Muscle of leg (tissue), 11 donors: ENCODE data around the gene ASTN2. TPM values are rescaled to one million over a fixed set of nuclear protein-coding genes. Genes with fewer than 3 reads are reported as not detected.

Experiments used
- DNase-seq: peaks from one replicate; pipeline ENCODE4 v3.0.0; 2013
- H3K27ac ChIP-seq: one replicate; pipeline ENCODE4 v1.5.1; 2013; ENCODE audit warnings: mild to moderate bottlenecking, low read length, control low read depth
- H3K27me3 ChIP-seq: one replicate; pipeline ENCODE4 v1.6.1; 2013; ENCODE audit warnings: low read length; ENCODE audit not compliant: control insufficient read depth, insufficient read depth
- H3K36me3 ChIP-seq: one replicate; pipeline ENCODE4 v1.6.1; 2013; ENCODE audit warnings: low read length; ENCODE audit not compliant: control insufficient read depth, insufficient read depth
- H3K4me1 ChIP-seq: one replicate; pipeline ENCODE4 v1.6.1; 2013; ENCODE audit warnings: low read length; ENCODE audit not compliant: control insufficient read depth, insufficient read depth
- H3K4me3 ChIP-seq: one replicate; pipeline ENCODE4 v1.5.1; 2013; ENCODE audit warnings: low read length, control low read depth
- H3K9me3 ChIP-seq: replicated peaks from 2 replicates; pipeline ENCODE4 v1.6.1; 2013; ENCODE audit warnings: low read depth, low read length; ENCODE audit not compliant: control insufficient read depth
- WGBS: methylation state at CpG from one replicate; pipeline ENCODE4 v1.1.5; 2013; ENCODE audit warnings: missing lambda C conversion rate; ENCODE audit not compliant: insufficient coverage; 5-methylcytosine and 5-hydroxymethylcytosine counted together
- polyA plus RNA-seq, 8 donors: library from polyadenylated mRNA; unstranded; fragments of 120-200 nt; gene quantifications; one replicate each; pipeline versions ENCODE4 v1.2.1 to v1.2.3, GENCODE V29; 2013; ENCODE audit warnings: inconsistent platforms in 1 of 8, low replicate concordance in 1 of 8; ENCODE audit not compliant: insufficient read length in 8 of 8, insufficient read depth in 1 of 8
- total RNA-seq: library from RNA; stranded (reverse); fragments of 120-200 nt; gene quantifications from one replicate; pipeline ENCODE4 v1.2.4, GENCODE V29; 2013

The ASTN2 gene
- total and polyA plus RNA-seq, 9 donors = 2.7 to 10.9 (median 4.4) TPM

- Histone ChIP-seq H3K4me3 (no peak overlapping the region), H3K9me3 (no peaks in the 10 kb centered on the region), H3K27me3 (no peaks in the 10 kb centered on the region), H3K27ac (no peak overlapping the region), H3K4me1 (no peaks in the 10 kb centered on the region), H3K36me3 (no peaks in the 10 kb centered on the region)
- no CpG with 5 or more reads among the region's 5 CpGs for WGBS
- DNase-seq = no peak
Measured at GRCh38 chr9:116383133-116383532, 1031.7 kb downstream of the ASTN2 start.

GRCh38 chr9:116382053-116382452 is 1032.8 kb downstream of the ASTN2 start:
- Histone ChIP-seq H3K4me3 (no peak overlapping the region), H3K9me3 (no peaks in the 10 kb centered on the region), H3K36me3 (no peaks in the 10 kb centered on the region), H3K27ac (no peak overlapping the region), H3K27me3 (no peaks in the 10 kb centered on the region), H3K4me1 (no peaks in the 10 kb centered on the region)
- no peak for DNase-seq
- 73% methylated on average over 4 of the region's 4 CpGs for WGBS

- H3K27me3 ChIP-seq = no peaks in the 10 kb centered on the region
- H3K4me3 ChIP-seq = no peak overlapping the region
- no peaks in the 10 kb centered on the region for H3K9me3 ChIP-seq
- DNase-seq = no peak
- no peak overlapping the region for H3K27ac ChIP-seq
- no CpG with 5 or more reads among the region's 2 CpGs for WGBS
- H3K4me1 ChIP-seq = no peaks in the 10 kb centered on the region
- H3K36me3 ChIP-seq = no peaks in the 10 kb centered on the region
Measured at GRCh38 chr9:116381350-116381749, 1033.5 kb downstream of the ASTN2 start.

GRCh38 chr9:116380496-116380995 is 1034.3 kb downstream of the ASTN2 start:
- no peaks in the 10 kb centered on the region for H3K27me3 ChIP-seq
- H3K4me1 ChIP-seq = no peaks in the 10 kb centered on the region
- H3K4me3 ChIP-seq = no peak overlapping the region
- DNase-seq = no peak
- H3K27ac ChIP-seq = no peak overlapping the region
- no peaks in the 10 kb centered on the region for H3K36me3 ChIP-seq
- H3K9me3 ChIP-seq = no peaks in the 10 kb centered on the region

GRCh38 chr9:116379821-116380220 is 1035.0 kb downstream of the ASTN2 start:
- Histone ChIP-seq H3K27me3 (no peaks in the 10 kb centered on the region), H3K4me1 (no peaks in the 10 kb centered on the region), H3K9me3 (no peaks in the 10 kb centered on the region), H3K27ac (no peak overlapping the region), H3K4me3 (no peak overlapping the region), H3K36me3 (no peaks in the 10 kb centered on the region)
- no CpG with 5 or more reads among the region's 2 CpGs for WGBS
- no peak for DNase-seq

GRCh38 chr9:116378873-116379272 is 1036.0 kb downstream of the ASTN2 start:
- no peak overlapping the region for H3K27ac ChIP-seq
- no peaks in the 10 kb centered on the region for H3K36me3 ChIP-seq
- H3K9me3 ChIP-seq = no peaks in the 10 kb centered on the region
- no peak for DNase-seq
- WGBS = 85% methylated on average over 2 of the region's 2 CpGs
- H3K4me1 ChIP-seq = no peaks in the 10 kb centered on the region
- H3K27me3 ChIP-seq = no peaks in the 10 kb centered on the region
- no peak overlapping the region for H3K4me3 ChIP-seq

- Histone ChIP-seq H3K4me1 (no peaks in the 10 kb centered on the region), H3K4me3 (no peak overlapping the region), H3K36me3 (no peaks in the 10 kb centered on the region), H3K27ac (no peak overlapping the region), H3K9me3 (no peaks in the 10 kb centered on the region), H3K27me3 (no peaks in the 10 kb centered on the region)
- no peak for DNase-seq
- WGBS = 75% methylated on average over 5 of the region's 8 CpGs
Measured at GRCh38 chr9:116377179-116377798, 1037.6 kb downstream of the ASTN2 start.
